HL-60 (cell line): ENCODE results near the gene IL1RAPL1.

Experiments
- DNase-seq, 2 experiments: peaks; one replicate each; pipeline ENCODE4 v3.0.0-alpha.2; 2010 to 2020; ENCODE audit warnings: low read depth in 1 of 2, low spot score in 1 of 2
- H3K27ac ChIP-seq: fragments of 250-450 bp; sonication (Bioruptor Pico); replicated peaks from 2 replicates; pipeline ENCODE4 v1.5.1; 2020; ENCODE audit warnings: mild to moderate bottlenecking, moderate library complexity
- H3K27me3 ChIP-seq: fragments of 250-450 bp; sonication (Bioruptor Pico); 2 replicates; pipeline ENCODE4 v1.5.1; 2021; ENCODE audit warnings: mild to moderate bottlenecking, moderate library complexity; ENCODE audit not compliant: insufficient read depth, poor library complexity, severe bottlenecking
- H3K4me3 ChIP-seq: replicated peaks from 2 replicates; pipeline ENCODE4 v1.5.1; 2011; ENCODE audit warnings: mild to moderate bottlenecking, control low read depth, low read length; ENCODE audit not compliant: insufficient read depth
- GABPA ChIP-seq: IDR thresholded peaks from 2 replicates; pipeline ENCODE4 v1.6.1; 2012; ENCODE audit warnings: low read depth
- POLR2AphosphoS5 ChIP-seq: IDR thresholded peaks from 2 replicates; pipeline ENCODE4 v1.6.1; 2012; ENCODE audit warnings: low read depth
- SPI1 ChIP-seq: IDR thresholded peaks from 2 replicates; pipeline ENCODE4 v1.6.1; 2012; ENCODE audit warnings: low read depth, mild to moderate bottlenecking, borderline replicate concordance
- TF ChIP-seq, protein P1 (sequence below): IDR thresholded peaks from 2 replicates; pipeline ENCODE4 v1.6.1; 2012; ENCODE audit warnings: low read depth; ENCODE audit not compliant: insufficient replicate concordance
- TF ChIP-seq, protein P2 (sequence below): IDR thresholded peaks from one replicate; pipeline ENCODE4 v1.5.1; 2011; ENCODE audit warnings: low read length, control low read depth, inconsistent platforms; ENCODE audit not compliant: insufficient read depth

Gene IL1RAPL1

DNA sequence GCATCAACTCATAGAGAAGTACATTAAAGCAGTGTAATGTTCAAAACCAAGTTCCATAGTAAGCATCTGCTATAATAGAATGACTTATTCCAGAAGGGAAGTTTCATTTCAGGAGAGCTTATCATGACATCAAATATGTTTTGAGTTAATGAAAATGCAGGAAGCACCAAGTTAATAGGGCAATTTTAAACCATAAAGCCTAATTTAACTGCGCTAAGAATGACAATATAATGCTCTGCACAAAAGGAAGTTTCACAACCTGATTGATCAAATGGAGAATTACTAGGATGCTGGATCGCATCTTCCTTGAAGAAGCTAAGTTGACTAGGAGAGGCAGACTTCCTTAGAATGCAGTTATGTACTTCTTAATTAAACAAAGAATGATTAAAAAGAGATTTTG lies 1211.2 kb downstream of the IL1RAPL1 start:
- H3K27ac ChIP-seq: no peak overlapping the region
- no peaks in the 10 kb centered on the region for H3K27me3 ChIP-seq
- DNase-seq: no peak
- TF ChIP-seq SPI1 (no peak), POLR2AphosphoS5 (no peak), GABPA (no peak)
- TF ChIP-seq, protein P1, sequence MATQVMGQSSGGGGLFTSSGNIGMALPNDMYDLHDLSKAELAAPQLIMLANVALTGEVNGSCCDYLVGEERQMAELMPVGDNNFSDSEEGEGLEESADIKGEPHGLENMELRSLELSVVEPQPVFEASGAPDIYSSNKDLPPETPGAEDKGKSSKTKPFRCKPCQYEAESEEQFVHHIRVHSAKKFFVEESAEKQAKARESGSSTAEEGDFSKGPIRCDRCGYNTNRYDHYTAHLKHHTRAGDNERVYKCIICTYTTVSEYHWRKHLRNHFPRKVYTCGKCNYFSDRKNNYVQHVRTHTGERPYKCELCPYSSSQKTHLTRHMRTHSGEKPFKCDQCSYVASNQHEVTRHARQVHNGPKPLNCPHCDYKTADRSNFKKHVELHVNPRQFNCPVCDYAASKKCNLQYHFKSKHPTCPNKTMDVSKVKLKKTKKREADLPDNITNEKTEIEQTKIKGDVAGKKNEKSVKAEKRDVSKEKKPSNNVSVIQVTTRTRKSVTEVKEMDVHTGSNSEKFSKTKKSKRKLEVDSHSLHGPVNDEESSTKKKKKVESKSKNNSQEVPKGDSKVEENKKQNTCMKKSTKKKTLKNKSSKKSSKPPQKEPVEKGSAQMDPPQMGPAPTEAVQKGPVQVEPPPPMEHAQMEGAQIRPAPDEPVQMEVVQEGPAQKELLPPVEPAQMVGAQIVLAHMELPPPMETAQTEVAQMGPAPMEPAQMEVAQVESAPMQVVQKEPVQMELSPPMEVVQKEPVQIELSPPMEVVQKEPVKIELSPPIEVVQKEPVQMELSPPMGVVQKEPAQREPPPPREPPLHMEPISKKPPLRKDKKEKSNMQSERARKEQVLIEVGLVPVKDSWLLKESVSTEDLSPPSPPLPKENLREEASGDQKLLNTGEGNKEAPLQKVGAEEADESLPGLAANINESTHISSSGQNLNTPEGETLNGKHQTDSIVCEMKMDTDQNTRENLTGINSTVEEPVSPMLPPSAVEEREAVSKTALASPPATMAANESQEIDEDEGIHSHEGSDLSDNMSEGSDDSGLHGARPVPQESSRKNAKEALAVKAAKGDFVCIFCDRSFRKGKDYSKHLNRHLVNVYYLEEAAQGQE: no peak
- TF ChIP-seq, protein P2, sequence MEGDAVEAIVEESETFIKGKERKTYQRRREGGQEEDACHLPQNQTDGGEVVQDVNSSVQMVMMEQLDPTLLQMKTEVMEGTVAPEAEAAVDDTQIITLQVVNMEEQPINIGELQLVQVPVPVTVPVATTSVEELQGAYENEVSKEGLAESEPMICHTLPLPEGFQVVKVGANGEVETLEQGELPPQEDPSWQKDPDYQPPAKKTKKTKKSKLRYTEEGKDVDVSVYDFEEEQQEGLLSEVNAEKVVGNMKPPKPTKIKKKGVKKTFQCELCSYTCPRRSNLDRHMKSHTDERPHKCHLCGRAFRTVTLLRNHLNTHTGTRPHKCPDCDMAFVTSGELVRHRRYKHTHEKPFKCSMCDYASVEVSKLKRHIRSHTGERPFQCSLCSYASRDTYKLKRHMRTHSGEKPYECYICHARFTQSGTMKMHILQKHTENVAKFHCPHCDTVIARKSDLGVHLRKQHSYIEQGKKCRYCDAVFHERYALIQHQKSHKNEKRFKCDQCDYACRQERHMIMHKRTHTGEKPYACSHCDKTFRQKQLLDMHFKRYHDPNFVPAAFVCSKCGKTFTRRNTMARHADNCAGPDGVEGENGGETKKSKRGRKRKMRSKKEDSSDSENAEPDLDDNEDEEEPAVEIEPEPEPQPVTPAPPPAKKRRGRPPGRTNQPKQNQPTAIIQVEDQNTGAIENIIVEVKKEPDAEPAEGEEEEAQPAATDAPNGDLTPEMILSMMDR: no peak
- H3K4me3 ChIP-seq: no peak overlapping the region

DNA sequence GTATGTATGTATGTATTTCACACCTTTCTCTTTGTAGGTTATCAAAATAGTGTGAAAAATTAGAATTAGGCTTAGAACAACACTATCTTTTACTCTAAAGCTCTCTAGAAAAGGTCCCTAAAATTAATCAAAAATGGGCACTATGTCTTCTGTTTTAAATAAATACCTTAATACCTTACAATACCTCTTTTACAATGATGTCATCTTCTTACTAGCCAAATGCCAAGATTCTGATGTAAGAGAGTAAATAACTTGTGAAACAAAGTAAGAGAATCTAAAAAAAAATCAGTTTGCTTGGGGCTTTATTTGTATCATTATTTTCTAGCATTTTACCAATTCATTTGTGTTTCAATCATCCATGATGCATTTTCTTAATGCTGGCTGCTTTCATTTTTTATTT lies 1225.9 kb downstream of the IL1RAPL1 start:
- no peak overlapping the region for H3K4me3 ChIP-seq
- DNase-seq: no peak
- no peak overlapping the region for H3K27ac ChIP-seq
- no peaks in the 10 kb centered on the region for H3K27me3 ChIP-seq
- TF ChIP-seq SPI1: no peak

DNA sequence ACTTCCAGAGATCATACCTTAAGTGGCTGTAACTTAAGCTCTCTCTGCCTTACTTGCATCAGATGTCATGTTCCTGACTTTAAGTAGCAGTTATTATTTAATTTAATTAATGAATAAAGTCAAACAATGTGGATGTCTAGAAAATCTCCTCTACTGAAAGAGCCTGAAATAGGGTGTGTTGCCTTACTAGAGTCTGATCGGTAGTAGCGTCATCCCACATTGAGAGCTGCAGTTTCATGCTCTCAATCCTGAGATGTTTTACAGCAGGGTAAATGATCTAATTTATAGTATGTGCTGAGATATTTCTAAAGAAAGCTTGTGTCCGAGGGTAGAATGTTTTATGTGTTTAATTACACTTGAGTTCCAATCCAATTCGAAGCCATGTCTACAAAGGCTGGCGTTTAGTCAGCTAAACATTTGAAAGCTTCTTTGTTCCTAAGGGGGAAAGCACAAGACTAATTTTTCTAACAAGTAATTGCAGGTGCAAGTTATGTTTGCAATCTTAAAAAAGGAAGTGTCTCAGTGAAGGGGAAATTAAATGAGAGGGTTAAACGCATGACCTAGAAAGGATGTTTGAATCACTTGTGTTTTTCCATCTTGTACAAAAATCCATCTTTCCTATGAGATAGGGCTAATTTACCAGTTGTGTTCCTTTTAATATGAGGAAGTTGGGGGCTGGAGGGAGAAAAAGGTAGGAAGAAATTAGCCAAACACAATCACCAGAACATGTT lies 1237.1 kb downstream of the IL1RAPL1 start:
- H3K27me3 ChIP-seq: no peaks in the 10 kb centered on the region
- no peak overlapping the region for H3K27ac ChIP-seq
- H3K4me3 ChIP-seq: no peak overlapping the region
- no peak for DNase-seq
- TF ChIP-seq SPI1: no peak
- TF ChIP-seq, protein P2: no peak
- no peak for TF ChIP-seq GABPA
- no peak for TF ChIP-seq POLR2AphosphoS5
- TF ChIP-seq, protein P1: no peak

DNA sequence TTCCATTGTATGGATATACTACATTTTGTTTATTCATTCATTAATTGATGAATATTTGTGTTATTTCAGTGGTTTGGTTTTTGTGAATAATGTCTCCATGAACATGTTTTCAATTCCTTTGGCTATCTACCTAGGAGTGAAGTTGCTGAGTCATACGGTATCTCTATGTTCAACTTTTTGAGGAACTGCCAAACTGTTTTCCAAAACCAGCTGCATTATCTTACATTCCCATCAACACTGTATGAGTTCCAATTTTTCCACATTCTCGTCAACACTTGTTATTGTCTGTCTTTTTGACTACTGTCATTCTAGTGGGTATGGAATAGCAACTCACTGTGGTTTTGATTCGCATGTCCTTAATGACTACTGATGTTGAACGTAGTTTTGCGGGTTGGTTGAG lies 1239.5 kb downstream of the IL1RAPL1 start:
- no peak overlapping the region for H3K27ac ChIP-seq
- TF ChIP-seq, protein P2: no peak
- TF ChIP-seq SPI1 (no peak), GABPA (no peak), POLR2AphosphoS5 (no peak)
- TF ChIP-seq, protein P1: no peak
- H3K4me3 ChIP-seq: no peak overlapping the region
- H3K27me3 ChIP-seq: no peaks in the 10 kb centered on the region
- no peak for DNase-seq
